ENCODE data around the gene ARFRP1.

Gene ARFRP1

GRCh38 chr20:63743210-63743970 lies 35.6 kb upstream of the ARFRP1 start:
- no peak for DNase-seq

DNA sequence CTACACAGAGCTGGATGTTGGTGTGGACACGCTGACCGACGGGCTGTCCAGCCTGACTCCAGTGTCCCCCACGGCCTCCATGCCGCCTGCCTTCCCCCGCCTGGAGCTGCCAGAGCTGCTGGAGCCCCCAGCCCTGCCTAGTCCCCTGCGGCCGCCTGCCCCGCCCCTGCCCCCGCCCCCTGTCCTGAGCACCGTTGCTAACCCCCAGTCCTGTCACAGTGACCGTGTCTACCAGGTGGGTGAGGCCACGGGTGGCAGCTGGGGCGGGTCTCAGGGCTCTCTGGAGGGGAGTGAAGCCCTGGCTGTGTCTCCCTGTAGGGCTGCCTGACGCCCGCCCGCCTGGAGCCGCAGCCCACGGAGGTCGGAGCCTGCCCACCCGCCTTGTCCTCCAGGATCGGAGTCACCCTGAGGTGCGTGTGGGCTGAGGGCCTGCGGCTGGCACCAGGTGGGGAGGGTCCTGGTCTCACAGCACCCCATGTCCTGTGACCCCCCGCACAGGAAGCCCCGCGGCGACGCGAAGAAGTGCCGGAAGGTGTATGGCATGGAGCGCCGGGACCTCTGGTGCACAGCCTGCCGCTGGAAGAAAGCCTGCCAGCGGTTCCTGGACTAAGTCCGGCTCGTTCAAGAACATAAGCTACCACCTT lies 34.7 kb upstream of the ARFRP1 start:
- DNase-seq: no peak

DNA sequence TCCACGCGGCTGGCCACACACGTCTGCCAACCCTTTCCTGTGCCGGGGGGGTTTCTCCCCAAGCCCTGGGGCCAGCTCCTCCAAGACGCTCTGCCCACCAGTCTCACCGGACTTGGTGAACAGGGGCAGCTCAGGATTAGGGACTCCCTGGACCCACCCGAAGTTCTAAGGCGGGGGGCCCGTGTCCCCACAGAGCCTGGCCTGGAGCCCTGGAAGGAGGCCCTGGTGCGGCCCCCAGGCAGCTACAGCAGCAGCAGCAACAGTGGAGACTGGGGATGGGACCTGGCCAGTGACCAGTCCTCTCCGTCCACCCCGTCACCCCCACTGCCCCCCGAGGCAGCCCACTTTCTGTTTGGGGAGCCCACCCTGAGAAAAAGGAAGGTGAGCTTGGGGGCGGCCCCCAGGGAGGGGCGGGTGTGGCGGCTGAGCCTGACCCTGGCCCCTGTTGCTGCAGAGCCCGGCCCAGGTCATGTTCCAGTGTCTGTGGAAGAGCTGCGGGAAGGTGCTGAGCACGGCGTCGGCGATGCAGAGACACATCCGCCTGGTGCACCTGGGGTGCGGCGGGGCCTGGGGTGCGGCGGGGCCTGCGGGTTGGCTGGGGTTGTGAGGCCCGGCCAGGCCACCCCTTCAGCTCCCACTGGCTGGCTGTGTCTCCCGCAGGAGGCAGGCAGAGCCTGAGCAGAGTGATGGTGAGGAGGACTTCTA lies 34.1 kb upstream of the ARFRP1 start:
- no peak for DNase-seq

- DNase-seq: no peak
These were observed 33.5 kb upstream of the ARFRP1 start for GRCh38 chr20:63741354-63741675.

- DNase-seq: no peak
These were observed 33.0 kb upstream of the ARFRP1 start for GRCh38 chr20:63740627-63741353.

- no peak for DNase-seq
These were observed 32.4 kb upstream of the ARFRP1 start for GRCh38 chr20:63740070-63740626.

- peak; percentile 54 for DNase-seq
These were observed 31.6 kb upstream of the ARFRP1 start, which contains the start of gene SLC2A4RG for GRCh38 chr20:63739130-63740069. TSS of gene SLC2A4RG (plus strand) at chr20:63739776. CDS start at chr20:63739913, 137 bp downstream.

DNA sequence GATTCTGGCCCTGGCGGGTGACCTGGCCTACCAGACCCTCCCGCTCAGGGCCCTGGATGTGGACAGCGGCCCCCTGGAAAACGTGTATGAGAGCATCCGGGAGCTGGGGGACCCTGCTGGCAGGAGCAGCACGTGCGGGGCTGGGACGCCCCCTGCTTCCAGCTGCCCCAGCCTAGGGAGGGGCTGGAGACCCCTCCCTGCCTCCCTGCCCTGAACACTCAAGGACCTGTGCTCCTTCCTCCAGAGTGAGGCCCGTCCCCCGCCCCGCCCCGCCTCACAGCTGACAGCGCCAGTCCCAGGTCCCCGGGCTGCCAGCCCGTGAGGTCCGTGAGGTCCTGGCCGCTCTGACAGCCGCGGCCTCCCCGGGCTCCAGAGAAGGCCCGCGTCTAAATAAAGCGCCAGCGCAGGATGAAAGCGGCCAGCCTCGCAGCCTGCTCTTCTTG lies 30.9 kb upstream of the ARFRP1 start:
- DNase-seq: no peak

DNA sequence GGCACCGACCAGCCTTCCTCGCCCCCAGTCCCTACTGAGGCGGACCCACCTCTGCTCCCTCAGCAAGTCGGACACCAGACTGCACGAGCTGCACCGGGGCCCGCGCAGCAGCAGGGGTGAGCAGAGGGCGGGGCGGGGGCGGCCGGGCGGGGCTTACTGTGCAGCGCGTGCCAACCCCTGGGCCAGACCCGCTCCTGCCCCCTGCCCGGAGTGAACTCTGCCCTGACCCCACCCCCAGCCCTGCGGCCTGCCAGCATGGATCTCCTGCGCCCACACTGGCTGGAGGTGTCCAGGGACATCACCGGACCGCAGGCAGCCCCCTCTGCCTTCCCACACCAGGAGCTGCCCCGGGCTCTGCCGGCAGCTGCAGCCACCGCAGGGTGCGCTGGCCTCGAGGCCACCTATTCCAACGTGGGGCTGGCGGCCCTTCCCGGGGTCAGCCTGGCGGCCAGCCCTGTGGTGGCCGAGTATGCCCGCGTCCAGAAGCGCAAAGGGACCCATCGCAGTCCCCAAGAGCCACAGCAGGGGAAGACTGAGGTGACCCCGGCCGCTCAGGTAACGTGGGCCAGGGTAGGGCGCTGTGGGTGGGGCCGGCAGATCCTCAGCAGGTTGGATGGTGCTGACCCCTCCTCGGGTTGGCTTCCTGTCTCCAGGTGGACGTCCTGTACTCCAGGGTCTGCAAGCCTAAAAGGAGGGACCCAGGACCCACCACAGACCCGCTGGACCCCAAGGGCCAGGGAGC lies 30.3 kb upstream of the ARFRP1 start:
- no peak for DNase-seq

GRCh38 chr20:63737695-63737944 lies 29.8 kb upstream of the ARFRP1 start:
- no peak for DNase-seq

- DNase-seq: peak; percentile 43
These were observed 29.3 kb upstream of the ARFRP1 start for GRCh38 chr20:63736893-63737694.

DNA sequence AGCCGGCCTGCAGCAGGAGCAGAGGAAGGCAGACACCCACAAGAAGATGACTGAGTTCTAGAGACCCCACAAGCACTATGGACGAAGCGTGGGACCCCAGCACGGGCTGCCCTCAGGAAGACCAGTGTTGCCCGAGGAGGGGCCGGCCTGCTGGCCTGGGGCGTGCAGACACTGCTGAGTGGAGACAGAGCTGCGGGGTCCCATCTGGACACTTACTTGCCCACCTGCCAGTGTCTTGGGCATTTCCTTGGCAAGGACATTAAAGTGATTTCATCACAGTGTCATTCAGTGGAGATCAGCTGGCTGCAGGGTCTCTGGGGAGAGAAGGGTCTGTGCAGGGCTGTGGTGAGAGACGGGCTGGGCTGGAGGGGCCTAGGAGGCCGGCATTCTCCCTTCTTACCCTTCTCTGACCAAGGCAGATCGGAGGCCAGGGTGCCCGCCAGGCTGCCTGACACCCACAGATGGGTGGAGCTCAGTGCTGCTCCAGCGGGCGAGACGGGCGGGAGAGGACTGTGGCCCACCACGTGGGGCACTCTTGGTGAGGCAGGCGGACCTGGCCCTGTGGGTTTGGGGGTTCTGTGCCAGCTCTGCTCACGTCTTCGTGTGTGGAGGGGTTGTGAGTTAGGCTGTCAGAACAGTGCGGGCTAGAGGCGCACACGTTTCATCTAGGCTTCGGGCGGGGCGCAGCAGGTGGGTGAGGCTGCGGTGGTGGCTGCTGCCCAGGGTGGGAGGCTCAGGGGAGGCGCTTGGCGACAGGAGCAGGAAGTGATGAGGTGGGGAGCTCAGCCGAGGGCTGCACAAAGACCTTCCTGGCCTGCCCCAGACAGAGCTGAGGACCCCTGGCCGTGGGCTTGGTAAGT lies 28.3 kb upstream of the ARFRP1 start, which contains the start of gene LIME1:
Gene LIME1, plus strand, starts transcription at position 806 of the 860 bp plus-strand sequence. CDS start 886 bp downstream, outside the sequence.
- DNase-seq: peak; percentile 62

- no peak for DNase-seq
These were observed 27.4 kb upstream of the ARFRP1 start for GRCh38 chr20:63734946-63735858.

- DNase-seq: no peak
These were observed 26.6 kb upstream of the ARFRP1 start for GRCh38 chr20:63734111-63734945.

- no peak for DNase-seq
These were observed 25.9 kb upstream of the ARFRP1 start for GRCh38 chr20:63733579-63734081.

GRCh38 chr20:63733117-63733516 lies 25.3 kb upstream of the ARFRP1 start:
- DNase-seq: no peak
